AG04450 (cell line): ENCODE data around the gene GPS2. TPM values are rescaled to one million over a fixed set of nuclear protein-coding genes. Genes with fewer than 3 reads are reported as not detected.

Experiments used
- CTCF ChIA-PET: fragments of 300-600, 350-600 bp; formaldehyde crosslinking; extraction: SDS; loops from one replicate; lab custom pipeline; 2022; ENCODE audit warnings: antibody characterized with exemption, inconsistent platforms; lab: Charles Lee
- POLR2A ChIA-PET: fragments of 350-600 bp; formaldehyde crosslinking; extraction: SDS; loops from one replicate; lab custom pipeline; 2021; ENCODE audit warnings: antibody characterized with exemption, inconsistent platforms; lab: Yijun Ruan, JAX
- DNase-seq: peaks from one replicate; pipeline ENCODE4 v3.0.0-alpha.2; 2011; ENCODE audit warnings: low read depth, low spot score
- H3K27ac ChIP-seq: one replicate; pipeline ENCODE4 v1.5.1; 2012; ENCODE audit warnings: low read depth, low read length, control low read depth
- H3K27me3 ChIP-seq: one replicate; pipeline ENCODE4 v1.6.0; 2012; ENCODE audit warnings: low read length; ENCODE audit not compliant: control insufficient read depth, insufficient read depth
- H3K4me3 ChIP-seq: 2 replicates; pipeline ENCODE4 v1.5.1; 2011; ENCODE audit warnings: mild to moderate bottlenecking, low read depth, low read length, control low read depth
- H3K9me3 ChIP-seq: 2 replicates; pipeline ENCODE4 v1.5.1; 2012; ENCODE audit warnings: low read length; ENCODE audit not compliant: control insufficient read depth, insufficient read depth
- CTCF ChIP-seq: IDR thresholded peaks from 2 replicates; pipeline ENCODE4 v1.5.1; 2011; ENCODE audit warnings: low read depth, low read length, control low read depth, inconsistent platforms
- polyA plus RNA-seq: library from polyadenylated mRNA; depleted of rRNA; stranded (reverse); fragments of >200 nt; gene quantifications from 2 replicates; pipeline ENCODE4 v1.2.3, GENCODE V29; 2011

The GPS2 gene
- polyA plus RNA-seq, 1 experiment, result 22.2 TPM

DNA sequence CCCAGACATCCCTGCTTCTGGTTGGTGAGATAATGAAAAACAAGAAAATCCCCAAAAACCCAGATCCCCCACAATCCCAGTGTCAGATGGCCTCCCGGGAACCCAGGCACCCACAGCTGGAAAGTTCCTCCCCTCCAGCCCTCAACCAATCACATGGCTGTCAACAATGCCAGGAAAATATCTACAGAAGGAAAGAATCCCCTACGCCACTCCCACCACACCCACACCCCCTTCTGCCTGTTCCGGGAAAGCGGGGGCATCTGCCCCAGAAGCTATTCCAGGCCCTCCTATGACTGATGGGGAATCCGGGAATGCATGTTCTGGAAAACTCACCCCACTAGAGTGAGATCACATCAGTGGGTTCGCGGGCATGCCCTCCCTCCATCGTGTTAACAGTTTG, 41.6 kb upstream of the GPS2 start:
- no peak overlapping the region for H3K4me3 ChIP-seq
- no peak overlapping the region for H3K27ac ChIP-seq
- ChIA-PET POLR2A (interaction anchor here (0.7 to 1.5 kb wide), 3 partner anchors 47 to 278 kb away, joined by 3 read pairs; partner anchors contain the start of gene TMEM256), CTCF (interaction anchor here (0.6 to 2.8 kb wide), 12 partner anchors 10 to 386 kb away, joined by 3 to 22 read pairs (median 4); partner anchors contain the start of genes PLSCR3, SENP3, SOX15 and TMEM102)
- no peaks in the 10 kb centered on the region; the same call in 1 of the 2 replicates for H3K9me3 ChIP-seq
- DNase-seq, result no peak
- TF ChIP-seq CTCF, result no peak
- no peaks in the 10 kb centered on the region for H3K27me3 ChIP-seq

DNA sequence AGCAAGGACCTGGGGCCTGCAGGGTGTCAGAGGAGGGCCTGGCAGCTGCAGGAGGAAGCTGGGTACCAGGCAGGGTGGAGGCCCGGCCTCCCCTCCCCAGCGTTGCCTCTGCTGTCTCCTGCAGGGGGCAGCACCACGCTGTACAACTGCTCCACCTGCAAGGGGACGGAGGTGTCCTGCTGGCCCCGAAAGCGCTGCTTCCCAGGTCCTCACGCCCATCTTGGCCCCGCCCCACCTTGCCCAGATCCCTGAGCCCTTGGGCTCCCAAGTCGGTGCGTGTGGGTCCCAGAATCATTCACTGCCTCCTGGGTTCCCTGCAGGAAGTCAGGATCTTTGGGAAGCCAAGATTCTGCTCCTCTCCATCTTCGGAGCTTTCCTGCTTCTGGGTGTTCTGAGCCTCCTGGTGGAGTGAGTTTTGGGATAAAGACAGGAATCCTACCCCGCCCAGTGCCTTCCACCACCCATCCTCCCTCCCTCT, 41.0 kb upstream of the GPS2 start:
- peak; percentile 71 for TF ChIP-seq CTCF
- Histone ChIP-seq H3K27ac (no peak overlapping the region), H3K9me3 (no peaks in the 10 kb centered on the region; the same call in 1 of the 2 replicates), H3K4me3 (no peak overlapping the region), H3K27me3 (no peaks in the 10 kb centered on the region)
- ChIA-PET CTCF (interaction anchor here (0.6 to 2.8 kb wide), 22 partner anchors 10 to 387 kb away, joined by 3 to 22 read pairs (median 3); partner anchors contain the start of genes PLSCR3, SENP3, SOX15 and TMEM102), POLR2A (interaction anchor here (0.7 to 1.5 kb wide), 3 partner anchors 48 to 278 kb away, joined by 3 read pairs; partner anchors contain the start of gene TMEM256)
- DNase-seq, result no peak

DNA sequence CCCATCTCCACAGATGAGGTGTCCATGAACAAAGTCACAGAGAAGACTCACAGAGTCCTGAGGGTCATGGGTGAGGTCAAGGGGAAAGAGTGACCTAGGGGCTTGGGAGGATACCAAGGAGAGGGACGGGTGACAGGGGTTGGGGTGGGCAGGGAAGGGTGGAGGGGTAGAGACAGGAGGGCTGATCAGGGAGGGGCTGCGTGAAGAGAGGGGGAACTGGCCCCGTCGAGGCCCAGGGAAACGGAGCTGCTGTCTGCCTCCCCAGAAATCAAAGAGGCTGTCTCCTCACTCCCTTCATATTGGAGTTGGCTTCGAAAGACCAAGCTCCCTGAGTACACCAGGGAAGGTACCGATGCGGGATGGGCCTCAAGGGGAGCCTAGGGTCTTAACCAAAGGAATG, 40.4 kb upstream of the GPS2 start:
- DNase-seq, result no peak
- no peak overlapping the region for H3K4me3 ChIP-seq
- H3K27ac ChIP-seq, result no peak overlapping the region
- TF ChIP-seq CTCF, result no peak
- H3K27me3 ChIP-seq, result no peaks in the 10 kb centered on the region
- ChIA-PET POLR2A (interaction anchor here (1.5 kb wide), 1 partner anchor 128 kb away, joined by 3 read pairs; no protein-coding TSS in a partner anchor), CTCF (interaction anchor here (0.7 to 2.8 kb wide), 21 partner anchors 9 to 234 kb away, joined by 3 to 22 read pairs (median 3); partner anchors contain the start of genes PLSCR3, SENP3, SOX15 and TMEM102)
- no peaks in the 10 kb centered on the region; the same call in 1 of the 2 replicates for H3K9me3 ChIP-seq

DNA sequence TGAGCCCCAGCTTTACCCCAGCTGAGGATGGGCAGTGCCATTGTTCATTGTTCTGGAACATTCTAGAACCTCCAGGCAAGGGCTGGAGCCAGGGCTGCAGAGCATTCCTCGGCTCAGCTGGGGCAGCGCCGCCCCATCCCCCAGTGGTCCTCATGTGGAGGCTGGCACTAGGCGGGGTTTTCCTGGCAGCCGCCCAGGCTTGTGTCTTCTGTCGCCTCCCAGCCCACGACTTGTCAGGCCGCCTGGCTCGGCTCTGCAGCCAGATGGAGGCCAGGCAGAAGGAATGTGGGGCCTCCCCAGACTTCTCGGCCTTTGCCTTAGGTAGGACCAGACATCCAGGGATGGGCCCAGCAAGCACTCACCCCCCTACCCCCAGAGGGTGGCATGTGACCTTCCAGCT, 39.9 kb upstream of the GPS2 start, which contains the start of gene TMEM95:
Gene TMEM95 (plus strand): TSS at position 104 of the 400 bp plus-strand sequence. CDS start 49 bp downstream, at position 153.
- H3K27ac ChIP-seq, result no peak within 1 kb of the TSS
- CTCF ChIA-PET, result interaction anchor here (0.8 to 2.8 kb wide), 15 partner anchors 9 to 235 kb away, joined by 3 to 22 read pairs (median 4); partner anchors contain the start of genes PLSCR3, SENP3, SOX15 and TMEM102
- H3K4me3 ChIP-seq, result 0 out of 2 replicates have a peak within 1 kb of the TSS, but pooled peaks have one; percentile 10
- no peak for TF ChIP-seq CTCF
- H3K27me3 ChIP-seq, result no peaks in the 10 kb centered on the region
- POLR2A ChIA-PET, result interaction anchor here (0.6 kb wide), 1 partner anchor 136 kb away, joined by 3 read pairs; no protein-coding TSS in a partner anchor
- no peaks in the 10 kb centered on the region; the same call in 1 of the 2 replicates for H3K9me3 ChIP-seq
- DNase-seq, result no peak
